ENCODE results near the gene MAGI2. TPM values are rescaled to one million over a fixed set of nuclear protein-coding genes. Genes with fewer than 3 reads are reported as not detected.

Gene MAGI2
- total RNA-seq, 1 donor from 2014 or later = 6.9 TPM

DNA sequence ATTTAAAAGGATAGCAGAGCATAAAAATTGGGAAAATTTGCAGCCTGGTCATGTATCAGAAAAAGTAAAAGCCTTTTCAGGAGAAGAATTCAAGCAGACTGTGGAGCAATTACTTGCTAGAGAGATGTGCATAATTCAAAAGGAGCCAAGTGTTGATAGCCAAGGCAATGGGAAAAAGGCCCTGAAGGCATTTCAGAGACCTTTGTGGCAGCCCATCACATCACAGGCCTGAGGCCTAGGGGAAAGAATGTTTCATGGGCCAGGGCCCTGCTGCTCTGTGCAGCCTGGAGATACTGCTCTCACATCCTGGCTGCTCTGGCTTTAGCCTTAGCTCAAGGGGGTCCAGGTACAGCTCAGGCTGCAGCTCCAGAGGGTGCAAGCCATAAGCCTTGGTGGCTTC is 152.9 kb downstream of the MAGI2 start:
- DNase-seq = no peak

- peak; percentile 8 for DNase-seq
Observed at GRCh38 chr7:79298145-79298760, 155.2 kb downstream of the MAGI2 start.

DNA sequence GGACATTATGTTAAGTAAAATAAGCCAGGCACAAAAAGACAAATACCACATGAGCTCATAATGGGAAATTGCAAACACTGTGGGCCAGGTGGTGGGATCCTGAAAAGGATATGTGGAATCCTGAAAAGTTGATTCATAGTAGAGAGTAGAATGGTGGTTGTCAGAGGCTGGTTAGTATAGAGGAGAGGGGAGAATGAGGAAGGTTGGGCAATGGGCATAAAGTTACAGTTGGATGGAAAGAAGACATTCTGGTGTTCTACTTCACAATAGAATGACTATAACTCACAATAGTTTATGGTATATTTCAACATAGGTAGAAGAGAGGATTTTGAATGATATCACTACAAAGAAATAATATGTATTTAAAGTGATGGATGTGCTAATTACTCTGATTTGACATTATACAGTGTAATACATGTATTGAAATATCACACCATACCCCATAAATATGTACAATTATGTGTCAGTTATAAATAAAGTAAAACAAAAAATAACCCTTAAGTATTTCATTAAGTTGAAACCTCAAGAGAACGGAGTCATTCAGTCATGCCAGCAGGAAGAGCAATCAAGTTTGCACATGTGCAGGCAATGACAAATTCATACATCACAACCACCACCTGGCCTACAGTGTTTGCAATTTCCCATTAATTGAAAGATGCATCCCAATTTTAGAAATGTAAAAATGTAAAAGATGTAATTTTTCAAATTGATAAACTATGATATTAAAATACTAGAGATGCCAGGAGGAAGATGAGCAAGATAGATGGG is 156.7 kb downstream of the MAGI2 start:
- DNase-seq = no peak

GRCh38 chr7:79293655-79294142 is 159.8 kb downstream of the MAGI2 start:
- DNase-seq = no peak

DNA sequence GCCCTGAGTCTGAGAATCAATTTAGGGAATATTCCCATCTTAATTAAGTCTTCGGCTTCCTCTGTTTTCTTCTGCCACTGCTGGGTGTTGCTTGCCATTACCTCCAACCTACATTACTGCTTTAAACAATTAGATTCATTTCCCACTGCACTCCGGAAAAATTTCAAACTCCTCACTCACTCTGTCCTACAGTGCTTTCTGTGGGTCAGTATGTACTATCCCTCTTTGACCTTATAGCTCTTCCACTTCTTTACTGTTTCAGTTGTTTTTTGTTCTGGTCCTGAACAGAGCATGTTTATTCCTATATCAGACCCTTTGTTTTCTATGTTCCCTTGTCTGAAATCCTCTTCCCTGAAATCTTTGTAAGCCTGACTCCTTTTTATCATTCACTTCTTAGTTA is 160.6 kb downstream of the MAGI2 start:
- no peak for DNase-seq

DNA sequence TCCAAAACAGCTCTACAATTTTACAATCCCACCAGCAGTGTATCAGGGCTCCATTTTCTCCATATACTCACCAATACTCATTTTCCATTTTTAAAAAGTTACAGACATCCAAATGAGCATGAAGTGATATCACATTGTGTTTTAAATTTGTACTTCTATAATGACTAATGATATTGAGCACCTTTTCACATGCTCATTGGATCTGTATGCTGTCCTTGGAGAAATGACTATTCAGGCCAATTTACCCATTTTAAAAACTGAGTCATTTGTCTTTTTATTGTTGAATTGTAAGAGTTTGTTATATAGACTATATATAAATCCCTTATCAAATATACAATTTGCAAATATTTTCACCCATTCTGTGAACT is 162.0 kb downstream of the MAGI2 start:
- DNase-seq = no peak

GRCh38 chr7:79290841-79291497 is 162.5 kb downstream of the MAGI2 start:
- DNase-seq = no peak

DNA sequence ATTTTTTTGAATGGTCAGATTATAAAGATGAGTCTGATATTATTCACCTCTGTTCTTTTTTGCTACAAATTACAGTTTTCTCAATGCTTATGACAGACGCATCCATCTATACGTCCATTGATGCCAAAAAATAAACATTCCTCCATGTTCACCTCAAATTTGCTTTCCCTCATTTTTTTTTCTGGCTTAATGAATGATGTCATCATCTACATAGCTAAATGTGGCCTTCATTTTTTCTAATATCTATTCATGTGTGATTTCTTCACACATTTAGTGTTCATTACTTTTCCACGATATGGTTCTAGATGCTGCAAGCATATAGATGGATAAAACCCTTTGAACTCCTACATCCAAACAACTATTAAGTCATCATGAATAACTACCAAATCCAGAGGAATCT is 163.1 kb downstream of the MAGI2 start:
- no peak for DNase-seq

DNA sequence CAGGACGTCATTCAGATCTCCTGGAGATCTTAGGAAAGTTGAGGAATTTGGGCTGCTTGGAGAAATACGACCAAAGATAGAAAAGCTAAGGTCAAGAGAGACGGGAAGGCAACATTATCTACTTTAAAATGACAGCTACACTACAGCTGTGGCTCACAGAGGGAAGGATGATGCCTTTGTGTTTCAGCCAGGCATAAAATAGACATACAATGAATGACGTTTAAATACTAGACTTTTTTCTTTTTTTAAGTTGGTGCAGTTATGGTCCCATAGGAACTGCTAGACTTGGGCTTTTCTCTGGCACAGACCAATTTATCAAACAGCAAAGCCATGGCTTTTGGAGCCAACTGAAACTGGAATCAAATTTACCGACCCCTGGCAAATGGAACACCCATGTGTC is 164.8 kb downstream of the MAGI2 start:
- DNase-seq = no peak

GRCh38 chr7:79287981-79288380 is 165.5 kb downstream of the MAGI2 start:
- no peak for DNase-seq

GRCh38 chr7:79286181-79286580 is 167.3 kb downstream of the MAGI2 start:
- no peak for DNase-seq

- DNase-seq = no peak
Observed at GRCh38 chr7:79285756-79286155, 167.7 kb downstream of the MAGI2 start.

DNA sequence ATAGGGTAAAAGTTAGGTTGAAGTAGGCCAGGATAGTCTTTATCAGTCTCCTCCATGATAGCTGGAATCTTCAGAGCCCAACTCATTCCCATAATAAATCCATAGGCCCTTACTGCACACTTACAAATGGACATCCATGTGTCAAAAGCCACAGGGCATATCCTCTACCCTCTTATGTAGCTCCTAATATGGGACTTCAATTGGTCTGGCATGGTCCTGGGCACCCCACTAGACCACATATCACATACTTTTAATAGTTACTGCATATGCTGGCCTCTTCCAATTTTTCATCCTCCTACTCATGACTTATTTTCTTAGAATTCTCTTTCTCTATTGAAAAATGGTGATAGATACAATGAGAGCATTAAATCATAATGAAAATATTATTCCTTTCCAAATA is 169.3 kb downstream of the MAGI2 start:
- no peak for DNase-seq

DNA sequence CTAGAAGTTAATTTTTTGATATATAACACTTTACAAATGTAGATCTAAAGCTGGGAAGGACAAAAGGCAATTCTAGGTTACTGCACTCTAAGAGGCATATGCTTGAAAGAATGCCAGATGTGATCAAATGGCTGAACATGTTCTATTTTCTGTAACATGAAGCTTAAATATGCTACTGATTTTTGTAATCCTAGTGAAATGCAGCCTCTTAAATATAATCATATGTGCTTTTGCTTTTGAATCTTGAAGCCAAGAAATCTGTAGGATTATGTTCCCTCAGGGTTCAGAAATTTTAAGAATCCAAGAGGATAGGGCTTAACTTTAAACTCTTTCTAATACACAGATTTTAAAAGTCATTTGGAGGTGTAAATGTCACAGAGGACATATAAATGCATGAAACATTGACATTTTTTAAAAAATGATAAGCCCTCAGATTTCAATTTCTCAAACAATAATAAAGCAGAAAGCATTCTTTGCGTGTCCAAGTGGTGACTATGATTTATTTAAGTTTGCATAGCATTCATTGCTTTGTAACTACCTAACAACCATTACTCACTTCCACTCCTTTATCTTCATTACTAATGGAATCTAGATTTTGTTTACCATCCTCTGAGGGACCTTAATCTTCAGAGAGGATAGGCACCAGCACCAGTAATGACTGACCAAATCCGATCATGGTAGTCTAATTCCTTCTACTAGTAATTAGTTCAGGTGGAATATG is 170.4 kb downstream of the MAGI2 start:
- DNase-seq = peak; percentile 83

DNA sequence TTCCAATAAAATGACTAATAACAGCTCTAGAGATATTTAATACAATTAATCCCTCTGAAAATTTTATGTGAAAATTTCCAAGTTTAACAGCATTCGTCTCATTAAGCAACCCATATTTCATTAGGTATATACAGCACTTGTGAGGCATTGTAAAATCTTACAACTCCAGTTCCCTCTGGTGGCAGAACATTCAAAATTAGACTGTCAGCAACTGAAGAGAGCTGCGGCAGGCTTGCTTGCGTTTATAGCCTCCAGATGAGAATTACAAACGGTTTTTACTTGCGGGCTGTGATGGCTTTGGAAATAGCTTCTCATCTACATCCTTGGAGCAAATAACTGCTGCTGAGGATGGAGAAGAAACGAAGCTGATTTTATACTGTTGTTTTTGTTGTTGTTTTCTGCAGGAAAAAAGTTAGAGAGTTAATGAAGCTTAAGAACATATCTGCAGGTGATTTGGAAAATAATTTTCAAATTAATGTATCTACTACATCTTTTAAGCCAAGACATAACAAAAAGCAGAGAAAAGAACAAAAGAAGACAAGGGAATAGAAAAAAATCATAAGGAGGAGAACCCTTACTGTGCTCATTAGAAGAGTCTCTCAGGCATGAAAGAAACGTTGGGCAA is 171.3 kb downstream of the MAGI2 start:
- peak; percentile 69 for DNase-seq

DNA sequence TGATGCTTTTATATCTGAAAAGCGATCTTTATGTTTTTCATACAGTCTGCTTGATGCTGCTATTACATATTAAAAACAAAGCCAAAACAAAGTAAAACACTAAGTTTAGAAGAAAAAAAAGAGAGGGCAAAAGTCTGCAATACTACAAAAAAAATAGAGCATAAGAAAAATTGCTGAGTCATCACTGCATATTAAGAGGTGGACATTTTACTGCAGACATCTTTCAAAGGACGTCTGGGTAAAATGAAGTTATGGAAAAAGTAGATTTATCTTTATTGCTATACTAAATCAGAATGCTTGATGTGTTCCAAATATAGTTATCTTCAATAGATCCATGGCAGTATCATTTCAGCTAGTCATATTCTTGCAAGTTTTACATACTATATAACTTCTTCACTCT is 172.0 kb downstream of the MAGI2 start:
- DNase-seq = no peak

GRCh38 chr7:79272938-79273337 is 180.5 kb downstream of the MAGI2 start:
- DNase-seq = no peak

DNA sequence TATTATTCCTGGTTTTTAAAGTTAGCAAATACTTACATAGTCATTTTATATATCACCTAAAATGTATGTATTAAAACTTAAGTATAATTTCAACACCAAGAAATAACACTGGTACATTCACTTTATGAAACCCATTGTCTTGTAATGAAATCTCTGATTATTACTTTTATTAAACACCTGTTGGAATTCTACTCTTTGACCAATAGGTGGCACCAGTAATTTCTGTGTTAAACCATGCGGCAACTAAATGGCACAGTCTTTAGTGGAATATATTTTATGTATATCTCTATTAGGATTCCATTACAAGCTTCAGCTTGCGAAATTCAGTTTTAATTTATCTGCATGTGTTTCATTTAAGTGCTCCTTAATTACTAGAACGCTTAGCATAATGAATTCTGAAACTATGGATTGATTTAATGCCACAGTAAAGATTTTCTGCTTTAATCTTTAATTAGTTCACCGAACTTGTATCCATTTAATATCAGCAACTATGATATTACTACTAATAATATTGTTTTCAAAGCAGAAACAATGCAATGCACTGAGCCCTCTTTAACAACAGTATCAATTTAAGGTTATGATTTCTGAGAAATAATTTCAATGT is 181.3 kb downstream of the MAGI2 start:
- DNase-seq = peak; percentile 14

DNA sequence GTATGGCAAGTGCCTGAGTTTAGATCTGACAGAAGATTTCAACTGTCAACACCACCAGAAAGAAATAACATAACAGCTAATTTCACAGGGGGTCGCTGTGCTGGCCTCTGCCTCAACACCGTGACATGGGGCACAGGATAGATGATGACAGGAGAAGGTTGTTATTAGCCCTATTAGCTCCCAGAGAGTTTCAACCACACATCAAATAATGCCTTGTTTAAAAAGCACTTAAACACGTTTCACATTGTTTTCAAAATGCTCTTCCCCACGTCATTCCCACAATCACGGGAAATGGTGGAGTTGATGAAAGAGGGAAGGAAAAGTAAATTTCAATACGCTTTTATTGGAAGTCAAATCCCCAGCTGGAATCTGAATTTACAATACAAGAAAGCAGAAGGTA is 184.7 kb downstream of the MAGI2 start:
- no peak for DNase-seq

DNA sequence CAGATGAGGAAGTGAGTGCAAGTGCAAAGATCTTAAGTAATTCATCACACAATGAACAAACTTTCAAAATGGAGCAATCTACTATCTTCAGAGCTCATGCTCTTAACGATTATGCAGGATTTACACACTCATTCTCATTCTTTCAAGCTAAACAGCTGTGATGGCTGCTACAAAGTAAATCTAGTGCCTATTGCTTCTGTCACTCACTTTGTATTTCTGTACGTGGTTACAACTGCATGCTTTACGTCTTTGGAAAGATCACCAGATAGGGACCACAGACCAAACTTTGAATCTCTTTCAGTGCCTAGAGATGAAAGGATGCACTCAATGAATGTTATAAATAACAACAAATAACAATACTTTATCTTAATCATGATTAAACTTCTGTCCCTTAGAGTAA is 194.6 kb downstream of the MAGI2 start:
- no peak for DNase-seq

DNA sequence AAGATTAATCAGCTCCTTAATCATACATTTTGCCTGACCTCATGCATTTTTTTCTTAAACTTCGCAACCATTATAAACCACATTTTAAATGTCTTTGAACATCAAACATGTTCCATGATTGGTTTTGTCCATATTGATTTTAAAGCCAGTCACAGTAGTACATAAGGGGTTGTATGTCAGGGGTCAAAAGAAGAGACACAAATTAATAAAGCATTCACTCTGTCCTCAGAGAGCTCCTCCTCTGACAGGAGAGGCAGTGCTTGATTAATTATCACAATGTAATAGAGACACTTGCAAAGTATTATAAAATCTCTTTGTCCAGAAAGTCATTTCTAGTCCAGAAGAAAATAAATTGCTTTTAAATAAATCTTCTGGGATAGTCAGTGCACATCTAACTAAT is 195.5 kb downstream of the MAGI2 start:
- DNase-seq = no peak

Measured in skin of body (tissue), 2 donors.